K562 (cell line): ENCODE data around the gene NBEAL2. TPM values are rescaled to one million over a fixed set of nuclear protein-coding genes. Genes with fewer than 3 reads are reported as not detected.
A peak's percentile ranks its signal among the peaks of the same experiment; 100 is the strongest.

Source experiments
- ATAC-seq: fragments of 200-7000 bp; cut with Tn5 transposase; 3 replicates; pipeline ENCODE4 v1.9.1; 2020; ENCODE audit warnings: moderate library complexity
- BruUV-seq: library from RNA; stranded (reverse); fragments of 400-500 nt; replicated peaks from 2 replicates; lab custom pipeline; 2021; lab: Mats Ljungman, UMichigan
- CTCF ChIA-PET: fragments of 300-600 bp; formaldehyde crosslinking; extraction: SDS; loops from one replicate; lab custom pipeline; 2021; ENCODE audit warnings: low intra/inter-chr PET ratio; lab: Yijun Ruan, JAX
- POLR2A ChIA-PET: fragments of 300-600, 350-650 bp; sonication (Branson Sonifier 250); formaldehyde crosslinking; extraction: SDS; loops from one replicate; lab custom pipeline; 2021; ENCODE audit warnings: antibody characterized with exemption, inconsistent platforms; lab: Yijun Ruan, JAX
- DNase-seq, 4 experiments: peaks; one replicate each; pipeline versions ENCODE4 v3.0.0 to v3.0.0-alpha.2; 2011 to 2018; ENCODE audit warnings: low spot score in 3 of 4, mixed read lengths in 3 of 4; ENCODE audit errors: extremely low read depth in 1 of 4
- FAIRE-seq: peaks from 2 replicates; lab custom pipeline; 2011; peaks lifted over from hg19 to GRCh38; lab: Jason Lieb, UNC
- H2AFZ ChIP-seq: 2 replicates; pipeline ENCODE4 v1.6.0; 2011; ENCODE audit warnings: low read depth, low read length, control low read depth, inconsistent platforms
- H3K27ac ChIP-seq: fragments of 200-600 bp; 3 replicates; pipeline ENCODE4 v1.8.0; 2011; ENCODE audit warnings: low read depth, mild to moderate bottlenecking, control low read depth, inconsistent platforms, low read length, moderate library complexity, mixed read lengths; ENCODE audit errors: extremely low read depth
- H3K27me3 ChIP-seq, 2 experiments: fragments of 300-600 bp in 1 of 2; 2 replicates in 1 of 2; 3 replicates in 1 of 2; pipeline versions ENCODE4 v1.6.0 to v1.8.0; 2011; ENCODE audit warnings: inconsistent platforms in 2 of 2, low read length in 2 of 2, mild to moderate bottlenecking in 1 of 2, mixed read lengths in 1 of 2, moderate library complexity in 1 of 2; ENCODE audit not compliant: control insufficient read depth in 2 of 2, insufficient read depth in 2 of 2
- H3K36me3 ChIP-seq: fragments of 300-600 bp; 3 replicates; pipeline ENCODE4 v1.8.0; 2011; ENCODE audit warnings: mild to moderate bottlenecking, low read length, inconsistent platforms; ENCODE audit not compliant: control insufficient read depth, insufficient read depth
- H3K4me1 ChIP-seq, 2 experiments: fragments of 200-600 bp in 1 of 2; replicated peaks in 1 of 2; 2 replicates in 1 of 2; 3 replicates in 1 of 2; pipeline versions ENCODE4 v1.5.1 to v1.8.0; 2011; ENCODE audit warnings: inconsistent platforms in 2 of 2, low read length in 2 of 2, mild to moderate bottlenecking in 1 of 2, mixed read lengths in 1 of 2, moderate library complexity in 1 of 2; ENCODE audit not compliant: control insufficient read depth in 2 of 2, insufficient read depth in 2 of 2
- H3K4me2 ChIP-seq: 2 replicates; pipeline ENCODE4 v1.6.1; 2011; ENCODE audit warnings: low read length, control low read depth, inconsistent platforms, mixed read lengths; ENCODE audit not compliant: insufficient read depth
- H3K4me3 ChIP-seq: fragments of 200-600 bp; sonication (generic), shearing (Covaris generic); 2 replicates; pipeline ENCODE4 v1.5.1; 2016; ENCODE audit warnings: control low read depth, inconsistent platforms
- H3K79me2 ChIP-seq: fragments of 200-600 bp; 3 replicates; pipeline ENCODE4 v1.8.0; 2011; ENCODE audit warnings: low read length, inconsistent platforms; ENCODE audit not compliant: control insufficient read depth, insufficient read depth
- H3K9ac ChIP-seq, 2 experiments: 2 replicates each; pipeline versions ENCODE4 v1.6.0 to v1.6.1; 2011; ENCODE audit warnings: low read depth in 2 of 2, low read length in 2 of 2, control low read depth in 1 of 2, inconsistent platforms in 1 of 2, mild to moderate bottlenecking in 1 of 2, mixed read lengths in 1 of 2; ENCODE audit not compliant: insufficient read depth in 1 of 2
- H3K9me1 ChIP-seq: one replicate; pipeline ENCODE4 v1.6.0; 2011; ENCODE audit warnings: inconsistent platforms, mild to moderate bottlenecking, low read length, moderate library complexity; ENCODE audit not compliant: control insufficient read depth, insufficient read depth
- H3K9me3 ChIP-seq: replicated peaks from 2 replicates; pipeline ENCODE4 v1.5.1; 2011; ENCODE audit warnings: low read depth, low read length, inconsistent platforms; ENCODE audit not compliant: control insufficient read depth, insufficient read depth
- H4K20me1 ChIP-seq: replicated peaks from 2 replicates; pipeline ENCODE4 v1.6.1; 2011; ENCODE audit warnings: low read length, inconsistent platforms, mixed read lengths; ENCODE audit not compliant: control insufficient read depth, insufficient read depth
- CEBPZ ChIP-seq: fragments of 150-350 bp; IDR thresholded peaks from 2 replicates; pipeline ENCODE4 v1.6.1; 2014; ENCODE audit warnings: low read depth, mild to moderate bottlenecking, low read length, borderline replicate concordance
- RBFOX2 ChIP-seq: fragments of 200-400 bp; formaldehyde crosslinking; IDR thresholded peaks from 2 replicates; pipeline ENCODE4 v1.6.1; 2017; ENCODE audit warnings: low read depth, mild to moderate bottlenecking, low read length, moderate library complexity
- WGBS: fragments of 100-300 bp; shearing (Covaris generic); methylation state at CpG from one replicate; pipeline ENCODE4 v1.1.6; 2016; ENCODE audit warnings: low coverage, mixed read lengths; ENCODE audit not compliant: insufficient coverage; ENCODE audit errors: missing lambda C conversion rate; 5-methylcytosine and 5-hydroxymethylcytosine counted together
- in situ Hi-C: fragments of 300-500 bp; cut with MboI; formaldehyde crosslinking; loops from 4 replicates; pipeline ENCODE4 v1.15.0; 2018; ENCODE audit warnings: inconsistent platforms, mixed read lengths
- intact Hi-C: fragments of 100-400 bp; cut with micrococcal nuclease; formaldehyde crosslinking; loops from 2 replicates; pipeline ENCODE4 v1.14.2; 2022
- polyA plus RNA-seq, 8 experiments: library from polyadenylated mRNA; depleted of rRNA in 4 of 8; stranded (reverse) in 5 of 8; unstranded in 3 of 8; fragments of >200 nt; fragmentation: Nextera tagmentation in 2 of 8; fragmentation: Illumina TruSeq in 1 of 8; extraction: Ambion mirVana in 2 of 8; extraction: Trizol in 1 of 8; gene quantifications; 2 replicates each; pipeline versions ENCODE4 v1.2.1 to v1.2.3, GENCODE V29; 2011 to 2014; ENCODE audit warnings: inconsistent platforms in 1 of 8, missing spikeins in 1 of 8
- total RNA-seq, 7 experiments: library from RNA; depleted of rRNA in 6 of 7; stranded (reverse); fragments of >200 nt in 6 of 7; fragmentation: Illumina TruSeq in 2 of 7; extraction: Trizol in 2 of 7; gene quantifications; 2 replicates each; pipeline versions ENCODE4 v1.2.1 to v1.2.3, GENCODE V29; 2011 to 2021; ENCODE audit warnings: low replicate concordance in 1 of 7

Gene NBEAL2
- total and polyA plus RNA-seq, 9 of the 15 experiments (the other 6 are each of a cell fraction or from before 2014, with no cell fraction given): 0.06 to 114 (median 29.6) TPM

DNA sequence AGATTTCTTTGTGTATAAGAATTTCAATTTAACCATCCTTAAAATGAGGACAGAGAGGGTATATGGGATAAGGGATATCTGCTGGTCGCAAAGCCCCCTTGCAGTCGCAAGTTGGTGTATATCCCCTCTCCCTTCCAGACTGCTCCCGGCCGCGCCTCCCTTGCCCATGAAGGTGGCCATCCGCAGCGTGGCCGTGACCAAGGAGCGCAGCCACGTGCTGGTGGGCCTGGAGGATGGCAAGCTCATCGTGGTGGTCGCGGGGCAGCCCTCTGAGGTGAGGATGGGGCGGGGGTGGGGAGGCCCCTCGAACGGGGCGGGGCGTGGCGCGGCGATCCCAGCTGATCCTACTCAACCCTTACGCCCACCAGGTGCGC is 29.4 kb downstream of the NBEAL2 start:
- Histone ChIP-seq H3K4me1 (peaks cover 0 to 14% of the 10 kb centered on the region in 2 experiments; a peak in 1 of 5 replicates), H3K79me2 (no peaks in the 10 kb centered on the region), H3K27me3 (no peaks in the 10 kb centered on the region), H3K9ac (no peak overlapping the region), H3K9me1 (no peaks in the 10 kb centered on the region), H3K4me3 (no peak overlapping the region), H2AFZ (no peak overlapping the region), H3K27ac (no peak overlapping the region), H3K9me3 (no peaks in the 10 kb centered on the region), H3K4me2 (no peak overlapping the region)
- FAIRE-seq: no peak
- ChIA-PET CTCF (no interaction called here), POLR2A (interaction anchor here (0.6 to 1.0 kb wide), 3 partner anchors 15 to 1306 kb away, joined by 3 to 8 read pairs (median 3); no protein-coding TSS in a partner anchor)
- in situ Hi-C loops: no loop called here
- no peak for DNase-seq
- no peak for ATAC-seq
- no TSS peak for BruUV-seq
- TF ChIP-seq CEBPZ (no peak), RBFOX2 (0 out of 2 replicates have a peak, but pooled peaks have one; percentile 4)
- TF ChIP-seq, all 486 proteins: peak for 1
- Histone ChIP-seq H4K20me1 (no peaks in the 10 kb centered on the region), H3K36me3 (peaks cover 63% of the 10 kb centered on the region; the same call in 2 of the 3 replicates)
- 97% methylated on average over 10 of the region's 23 CpGs for WGBS
- intact Hi-C loops: no loop called here
